Activated CD4-positive, CD25-positive, alpha-beta regulatory T cell treated with anti-CD3 and anti-CD28 coated beads, Interleukin-2, amount 50 U/mL, for 24 hours (primary cell): Measurements from ENCODE around the gene ATP6V0B.

Source experiments
- ATAC-seq, 2 donors: fragments of 150-1000 bp; cut with Tn5 transposase; one replicate each; pipeline ENCODE4 v1.10.0; 2021; ENCODE audit warnings: mild to moderate bottlenecking in 1 of 2, moderate library complexity in 1 of 2

ATP6V0B gene

GRCh38 chr1:43946236-43947060, 28.3 kb upstream of the ATP6V0B start, which contains the start of gene IPO13:
Gene IPO13 (plus strand): TSS chr1:43946950. CDS start chr1:43947601, 651 bp downstream.
- ATAC-seq: peak; percentile 95 to 96

DNA sequence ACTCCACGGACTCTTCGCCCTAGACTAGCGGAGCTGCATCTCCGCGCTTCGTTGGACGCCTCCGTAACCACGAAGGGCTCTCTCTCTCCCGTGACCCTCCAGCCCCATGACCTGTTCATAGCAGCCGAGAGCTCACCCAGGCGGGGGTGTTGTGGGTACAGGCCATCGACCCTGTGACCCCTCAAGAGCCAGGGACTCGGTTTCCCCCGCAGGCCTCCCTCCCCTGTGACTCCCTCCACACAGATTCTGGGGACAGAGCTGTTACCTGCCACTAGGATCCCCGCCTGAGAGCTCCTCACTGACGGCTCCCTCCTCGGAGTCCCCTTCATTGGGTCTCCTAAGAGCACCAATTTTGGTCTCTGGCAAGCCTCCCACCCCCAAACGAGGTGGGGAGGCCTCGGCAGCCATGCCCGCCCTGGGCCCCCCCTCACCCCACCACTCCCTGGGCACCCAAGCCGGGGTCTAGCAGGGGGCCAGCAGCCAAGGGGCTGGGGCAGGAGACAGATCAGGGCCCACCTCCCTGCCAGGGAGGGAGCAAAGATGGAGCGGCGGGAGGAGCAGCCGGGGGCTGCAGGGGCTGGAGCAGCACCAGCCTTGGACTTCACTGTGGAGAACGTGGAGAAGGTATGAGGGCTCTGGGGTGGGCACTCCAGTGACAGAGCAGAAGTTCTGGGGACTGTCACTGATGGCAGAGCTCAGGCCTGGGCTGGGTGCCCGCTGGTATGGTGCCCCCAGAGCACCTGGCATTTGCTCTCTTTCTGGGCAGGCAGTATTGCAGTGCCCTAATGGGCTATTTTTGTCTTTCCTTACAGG, 27.5 kb upstream of the ATP6V0B start:
- no peak for ATAC-seq

DNA sequence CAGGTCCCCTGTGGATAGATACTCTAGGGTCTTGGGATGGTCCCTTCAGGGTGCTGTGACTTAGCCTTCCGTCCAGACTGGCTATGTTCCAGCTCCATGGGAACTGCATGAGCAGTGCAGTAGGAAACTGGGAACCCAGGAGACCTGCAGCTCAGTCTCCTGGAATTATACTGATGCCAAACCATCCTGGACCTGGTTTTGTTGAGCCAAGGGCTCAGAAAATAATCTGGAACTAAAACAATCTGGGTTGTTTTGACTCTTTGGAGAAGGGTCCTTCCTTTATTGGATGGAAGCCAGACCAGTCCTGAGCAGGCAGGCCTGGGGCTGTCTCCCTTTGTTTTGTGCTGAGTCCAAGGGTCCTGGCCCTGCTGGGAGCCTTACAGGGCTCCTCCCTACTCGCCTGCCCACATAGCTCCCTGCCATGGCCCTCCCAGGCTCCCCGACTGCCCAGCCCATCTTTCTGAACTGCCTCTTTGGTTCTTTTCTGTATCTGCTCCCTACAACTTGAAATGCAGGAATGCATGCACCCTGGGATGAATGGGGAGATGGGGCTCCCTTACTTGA, 26.8 kb upstream of the ATP6V0B start:
- no peak for ATAC-seq

GRCh38 chr1:43949678-43950077, 25.1 kb upstream of the ATP6V0B start:
- ATAC-seq: no peak

- no peak for ATAC-seq
Measured at GRCh38 chr1:43951021-43951985, 23.5 kb upstream of the ATP6V0B start.

DNA sequence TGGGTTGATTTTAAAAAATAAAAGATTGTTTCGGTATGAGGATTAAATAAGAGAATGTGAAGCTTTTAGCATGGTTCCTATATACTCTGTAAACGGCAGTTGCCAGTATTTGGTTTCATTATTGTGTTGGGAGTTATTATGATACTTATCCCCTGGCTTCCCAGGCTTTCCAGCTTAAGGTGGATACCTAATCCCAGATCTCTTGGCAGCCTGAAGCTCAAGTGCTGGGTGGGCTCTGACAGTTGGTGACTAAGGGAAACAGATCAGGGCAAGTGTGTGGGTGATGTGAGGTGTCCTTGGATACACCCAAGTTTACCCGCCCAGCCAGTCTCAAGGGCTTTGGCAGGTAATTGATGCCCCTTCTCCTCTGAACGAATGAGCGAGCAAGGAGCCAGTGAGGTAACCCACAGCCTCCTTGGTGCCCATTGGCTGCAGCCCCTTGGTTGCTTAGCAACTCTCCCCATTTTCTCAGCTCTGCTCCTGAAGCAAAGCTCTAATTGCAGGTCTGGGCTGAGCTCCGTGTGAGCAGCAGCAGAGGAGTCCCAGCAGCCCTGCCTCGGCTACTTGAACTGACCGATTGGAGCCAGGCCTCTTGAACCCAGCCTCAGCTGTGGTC, 21.9 kb upstream of the ATP6V0B start:
- no peak for ATAC-seq

DNA sequence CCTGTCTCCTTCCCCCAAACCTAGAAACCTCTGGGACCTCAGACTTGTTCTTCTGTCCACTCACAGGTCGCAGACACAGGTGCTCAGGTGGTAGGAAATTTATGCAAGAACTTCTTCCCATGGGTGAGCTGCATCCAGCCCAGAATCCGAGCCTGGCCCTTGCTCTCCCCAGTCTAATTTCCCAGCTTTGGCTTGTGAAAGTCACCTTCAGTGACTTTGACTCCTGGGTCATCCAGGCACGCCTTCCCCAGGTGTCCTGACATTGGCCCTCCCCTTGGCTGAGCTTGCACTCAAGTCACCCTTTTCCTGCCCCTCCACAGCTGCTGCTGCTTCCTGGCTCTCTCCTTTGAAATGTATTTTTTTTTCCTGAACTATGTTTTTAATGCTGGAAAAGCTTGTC, 21.4 kb upstream of the ATP6V0B start:
- ATAC-seq: no peak

DNA sequence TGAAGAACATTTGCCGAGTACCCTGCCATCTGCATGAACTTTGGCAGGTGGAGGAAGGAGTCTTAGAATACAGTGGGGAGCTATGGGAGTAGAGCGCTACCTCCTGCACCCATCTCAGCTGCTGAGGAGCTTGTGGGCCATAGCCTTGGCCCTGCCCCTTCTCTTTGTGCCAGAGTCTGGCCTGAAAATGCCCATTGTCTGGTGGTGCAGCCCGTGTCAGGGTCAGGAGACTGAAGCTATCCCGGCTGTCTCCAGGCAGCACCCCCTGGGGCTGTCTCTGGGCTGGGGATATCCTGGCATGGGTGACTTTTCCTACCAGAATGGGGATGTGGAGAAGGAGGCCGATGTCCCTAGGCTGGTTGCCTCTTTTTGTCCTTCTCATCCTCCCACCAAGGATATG, 20.7 kb upstream of the ATP6V0B start:
- ATAC-seq: no peak

DNA sequence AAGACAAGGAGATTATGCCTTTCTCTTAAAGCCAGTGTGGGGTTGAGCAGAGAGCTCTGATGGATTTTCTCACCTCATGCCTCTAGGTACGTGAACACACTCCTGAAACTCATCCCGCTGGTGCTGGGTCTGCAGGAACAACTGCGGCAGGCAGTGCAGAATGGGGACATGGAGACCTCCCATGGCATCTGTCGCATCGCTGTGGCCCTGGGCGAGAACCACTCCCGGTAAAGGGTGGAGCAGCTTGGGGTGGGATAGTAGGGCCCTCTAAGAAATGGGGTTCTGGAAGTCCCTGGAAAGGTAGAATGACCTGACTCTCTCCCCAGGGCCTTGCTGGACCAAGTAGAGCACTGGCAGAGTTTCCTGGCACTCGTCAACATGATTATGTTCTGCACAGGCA, 18.5 kb upstream of the ATP6V0B start:
- ATAC-seq: no peak

DNA sequence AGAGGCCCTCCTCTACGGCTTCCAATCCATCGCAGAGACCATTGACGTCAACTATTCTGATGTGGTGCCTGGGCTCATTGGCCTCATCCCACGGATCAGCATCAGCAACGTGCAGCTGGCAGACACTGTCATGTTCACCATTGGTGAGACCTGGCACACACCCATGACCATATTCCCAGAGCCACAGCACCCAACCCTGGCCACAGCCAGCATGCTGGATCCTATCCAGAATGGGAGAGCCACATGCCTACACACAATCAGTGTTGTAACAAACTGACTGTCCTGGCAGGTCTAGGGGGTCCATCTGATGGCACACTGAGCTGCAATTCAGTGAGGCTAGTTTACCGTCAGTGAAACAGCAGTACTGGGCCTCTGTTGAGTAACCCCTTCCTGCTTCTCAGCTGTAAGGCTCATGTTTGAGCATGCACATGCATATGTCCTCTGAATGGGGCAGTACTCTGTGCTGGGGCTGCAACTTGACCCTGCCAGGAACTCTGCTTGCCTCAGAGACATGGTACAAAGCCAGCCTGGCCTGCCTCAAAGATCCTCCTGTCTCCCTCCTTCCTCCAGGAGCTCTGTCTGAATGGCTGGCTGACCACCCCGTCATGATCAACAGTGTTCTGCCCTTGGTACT, 17.2 kb upstream of the ATP6V0B start:
- no peak for ATAC-seq

DNA sequence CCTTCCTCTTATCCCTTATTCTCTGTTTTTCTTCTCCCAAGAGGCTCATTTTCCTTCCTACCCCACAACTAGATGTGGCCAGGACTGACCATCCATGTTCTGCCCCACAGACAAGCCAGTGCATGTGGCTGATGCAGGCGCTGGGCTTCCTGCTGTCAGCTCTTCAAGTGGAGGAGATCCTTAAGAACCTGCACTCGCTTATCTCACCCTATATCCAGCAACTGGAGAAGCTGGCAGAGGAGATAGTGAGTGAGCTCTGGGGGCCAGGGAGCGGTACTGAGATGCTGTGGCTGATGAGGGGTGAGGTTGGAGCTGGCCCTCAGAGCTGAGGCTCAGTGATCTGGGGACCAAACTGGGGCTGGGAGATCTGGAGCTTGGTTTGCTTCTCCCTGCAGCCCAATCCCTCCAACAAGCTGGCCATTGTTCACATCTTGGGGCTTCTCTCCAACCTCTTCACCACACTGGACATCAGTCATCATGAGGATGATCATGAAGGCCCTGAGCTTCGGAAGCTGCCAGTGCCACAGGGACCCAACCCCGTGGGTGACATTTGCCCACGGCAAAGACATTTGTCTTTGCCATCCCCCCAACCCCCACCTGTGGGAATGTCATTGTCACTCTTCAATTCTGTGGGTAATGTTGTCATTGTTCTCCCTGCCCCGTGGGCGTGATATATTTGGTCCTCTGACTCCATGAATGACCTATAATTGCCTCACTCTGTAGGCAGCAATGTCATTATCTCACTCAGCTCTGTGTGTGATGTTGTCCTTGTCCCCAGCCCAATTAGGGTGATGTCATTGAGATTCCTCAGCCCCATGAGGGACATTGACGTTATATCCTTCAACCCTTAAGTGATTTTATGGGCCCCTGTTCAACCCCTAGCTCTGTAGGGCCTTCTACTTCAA, 16.2 kb upstream of the ATP6V0B start:
- ATAC-seq: no peak

DNA sequence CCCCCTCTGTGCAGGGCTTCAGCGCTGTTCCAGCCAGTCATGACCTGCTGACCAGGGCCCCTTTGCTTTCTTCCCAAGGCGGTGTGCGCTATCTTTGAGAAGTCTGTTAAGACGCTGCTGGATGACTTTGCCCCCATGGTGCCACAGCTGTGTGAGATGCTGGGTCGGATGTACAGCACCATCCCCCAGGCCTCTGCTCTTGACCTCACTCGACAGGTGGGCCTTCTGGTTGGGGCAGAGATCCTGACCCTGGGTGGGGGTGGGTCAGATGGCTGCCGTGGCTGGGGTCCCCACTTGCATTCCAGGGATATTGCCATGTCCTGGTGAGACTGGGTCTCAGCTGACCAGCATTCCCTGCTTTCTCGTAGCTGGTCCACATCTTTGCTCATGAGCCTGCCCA, 14.0 kb upstream of the ATP6V0B start:
- no peak for ATAC-seq

DNA sequence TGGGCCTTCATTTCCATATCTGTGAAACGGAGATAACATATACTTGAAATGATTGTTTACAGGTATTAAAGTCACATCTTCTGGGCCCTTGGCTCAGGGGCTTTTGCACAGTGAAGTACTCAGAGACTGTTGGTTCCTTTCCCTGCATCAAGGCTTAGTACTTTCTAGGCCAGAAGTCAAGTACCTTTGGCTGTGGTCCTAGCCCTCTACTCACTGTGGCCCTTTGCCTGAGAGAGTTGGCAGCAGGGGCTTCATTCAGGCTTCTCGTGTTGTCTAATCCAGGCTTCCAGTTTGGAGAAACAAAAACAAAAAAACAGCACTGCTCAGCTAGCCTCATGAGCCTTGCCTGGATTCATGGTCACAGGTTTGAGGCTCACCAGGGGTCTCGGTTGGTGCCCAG, 13.1 kb upstream of the ATP6V0B start:
- no peak for ATAC-seq

GRCh38 chr1:43962324-43962723, 12.4 kb upstream of the ATP6V0B start:
- ATAC-seq: no peak

DNA sequence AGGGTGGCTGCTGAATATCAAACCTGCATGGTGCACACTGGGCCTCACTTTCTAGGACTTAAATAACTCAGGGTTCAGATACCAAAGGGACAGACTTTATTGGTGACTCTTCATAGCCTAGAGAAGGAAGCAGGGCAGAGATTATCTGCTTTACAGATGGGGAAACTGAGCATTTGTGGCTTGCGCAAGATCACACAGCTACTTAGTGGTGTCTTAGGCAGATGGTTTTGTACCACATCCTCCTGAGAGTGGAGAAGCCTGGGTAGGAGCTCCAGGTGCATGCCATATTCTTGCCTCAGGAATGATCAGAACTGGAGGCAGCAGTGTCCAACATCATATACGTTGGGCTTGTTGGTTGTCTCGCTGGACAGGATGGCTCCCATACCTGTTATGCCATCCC, 11.8 kb upstream of the ATP6V0B start:
- ATAC-seq: no peak

GRCh38 chr1:43963890-43964289, 10.9 kb upstream of the ATP6V0B start:
- no peak for ATAC-seq

DNA sequence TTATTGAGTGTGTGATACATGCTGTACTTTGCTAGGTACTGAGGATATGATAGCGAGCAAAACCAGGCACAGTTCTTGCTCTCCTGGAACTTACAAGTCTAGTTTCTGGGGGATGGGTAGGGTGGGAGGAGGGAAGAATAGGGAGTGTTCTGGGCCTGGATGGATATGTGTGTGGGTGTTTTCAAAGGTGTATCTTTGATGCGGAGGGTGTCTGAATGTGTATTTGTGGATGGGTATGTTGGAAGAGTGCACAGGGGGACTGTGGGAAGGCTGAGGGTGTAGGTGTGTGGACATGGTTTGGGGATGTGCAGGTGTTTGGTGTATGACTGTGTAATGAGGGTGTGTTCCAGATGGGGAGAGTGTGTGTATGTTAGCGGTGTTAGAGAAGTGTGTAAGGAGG, 9.4 kb upstream of the ATP6V0B start:
- no peak for ATAC-seq

DNA sequence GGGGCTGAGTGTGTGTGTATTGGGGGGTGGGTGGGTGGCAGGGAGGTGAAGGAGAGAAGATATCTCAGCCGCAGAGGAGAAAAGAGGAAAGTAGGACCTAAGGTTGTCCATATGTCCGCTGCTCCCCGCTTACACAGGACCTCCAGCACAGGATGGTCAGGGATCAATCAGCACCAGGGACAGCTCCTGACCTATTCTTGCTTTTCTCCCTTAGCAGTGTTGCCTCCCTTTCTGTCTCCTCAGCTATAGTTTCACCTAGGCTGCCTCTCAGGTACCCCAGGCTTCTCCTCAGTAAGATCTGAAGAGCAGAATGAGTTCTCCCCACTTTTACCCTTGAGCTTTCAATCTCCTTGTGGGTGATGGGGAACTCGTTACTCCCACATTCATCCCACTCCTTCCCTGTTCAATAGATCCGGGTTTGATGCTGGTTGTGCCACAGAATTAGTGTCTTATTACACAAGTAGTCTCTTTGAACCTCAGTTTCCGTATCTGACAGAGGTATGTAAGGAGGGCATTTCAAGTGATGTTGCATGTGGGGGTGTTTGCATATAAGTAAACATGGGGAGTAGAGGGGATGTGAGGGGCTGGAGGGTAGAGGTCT, 6.3 kb upstream of the ATP6V0B start:
- ATAC-seq: no peak

DNA sequence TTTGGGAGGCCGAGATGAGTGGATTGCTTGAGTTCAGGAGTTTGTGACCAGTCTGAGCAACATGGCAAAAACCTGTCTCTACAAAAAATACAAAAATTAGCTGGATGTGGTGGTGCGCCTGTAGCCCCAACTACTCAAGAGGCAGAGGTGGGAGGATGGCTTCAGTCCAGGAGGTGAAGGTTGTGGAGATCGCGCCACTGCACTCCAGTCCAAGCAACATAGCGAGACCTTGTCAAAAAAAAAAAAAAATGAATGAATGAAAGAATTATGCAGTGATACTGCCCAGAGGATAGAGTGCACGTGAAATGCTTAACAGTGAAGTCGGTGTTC, 5.4 kb upstream of the ATP6V0B start:
- no peak for ATAC-seq
